ENCODE data around the gene EIF4A3. TPM values are rescaled to one million over a fixed set of nuclear protein-coding genes. Genes with fewer than 3 reads are reported as not detected.

EIF4A3 gene
- total RNA-seq, 3 donors from 2014 or later (not counting 1 experiment from before 2014, with no cell fraction given): 86.2 to 88.6 (median 88.0) TPM

GRCh38 chr17:80166446-80166845 lies 19.5 kb upstream of the EIF4A3 start:
- Histone ChIP-seq H3K27me3 (ENCODE audit: control insufficient read depth, insufficient read depth, low read length) (no peaks in the 10 kb centered on the region), H3K36me3 (ENCODE audit: control insufficient read depth, insufficient read depth, low read length) (no peaks in the 10 kb centered on the region), H3K4me1 (ENCODE audit: control insufficient read depth, insufficient read depth, low read length) (no peaks in the 10 kb centered on the region), H3K27ac (ENCODE audit: low read length) (no peak overlapping the region), H3K9me3 (ENCODE audit: control insufficient read depth, insufficient read depth, low read length) (no peaks in the 10 kb centered on the region), H3K4me3 (ENCODE audit: low read length) (no peak overlapping the region)
- TF ChIP-seq, protein P1, sequence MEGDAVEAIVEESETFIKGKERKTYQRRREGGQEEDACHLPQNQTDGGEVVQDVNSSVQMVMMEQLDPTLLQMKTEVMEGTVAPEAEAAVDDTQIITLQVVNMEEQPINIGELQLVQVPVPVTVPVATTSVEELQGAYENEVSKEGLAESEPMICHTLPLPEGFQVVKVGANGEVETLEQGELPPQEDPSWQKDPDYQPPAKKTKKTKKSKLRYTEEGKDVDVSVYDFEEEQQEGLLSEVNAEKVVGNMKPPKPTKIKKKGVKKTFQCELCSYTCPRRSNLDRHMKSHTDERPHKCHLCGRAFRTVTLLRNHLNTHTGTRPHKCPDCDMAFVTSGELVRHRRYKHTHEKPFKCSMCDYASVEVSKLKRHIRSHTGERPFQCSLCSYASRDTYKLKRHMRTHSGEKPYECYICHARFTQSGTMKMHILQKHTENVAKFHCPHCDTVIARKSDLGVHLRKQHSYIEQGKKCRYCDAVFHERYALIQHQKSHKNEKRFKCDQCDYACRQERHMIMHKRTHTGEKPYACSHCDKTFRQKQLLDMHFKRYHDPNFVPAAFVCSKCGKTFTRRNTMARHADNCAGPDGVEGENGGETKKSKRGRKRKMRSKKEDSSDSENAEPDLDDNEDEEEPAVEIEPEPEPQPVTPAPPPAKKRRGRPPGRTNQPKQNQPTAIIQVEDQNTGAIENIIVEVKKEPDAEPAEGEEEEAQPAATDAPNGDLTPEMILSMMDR (IDR thresholded peaks at IDR 0.05): no peak
- no peaks in the 10 kb centered on the region for H3K4me1 Mint-ChIP-seq
- ATAC-seq: no peak
- H3K27ac Mint-ChIP-seq: no peak overlapping the region
- H3K36me3 Mint-ChIP-seq: no peaks in the 10 kb centered on the region
- 76% methylated on average over 6 of the region's 6 CpGs for WGBS (ENCODE audit: insufficient coverage)
- no peaks in the 10 kb centered on the region for H3K9me3 Mint-ChIP-seq
- H3K27me3 Mint-ChIP-seq (ENCODE audit: low read depth in 2 of 2): peaks cover 0 to 3% of the 10 kb centered on the region in 2 donors
- intact Hi-C loops (cut with micrococcal nuclease): no loop called here
- no peak for DNase-seq
- no peak overlapping the region for H3K4me3 Mint-ChIP-seq

DNA sequence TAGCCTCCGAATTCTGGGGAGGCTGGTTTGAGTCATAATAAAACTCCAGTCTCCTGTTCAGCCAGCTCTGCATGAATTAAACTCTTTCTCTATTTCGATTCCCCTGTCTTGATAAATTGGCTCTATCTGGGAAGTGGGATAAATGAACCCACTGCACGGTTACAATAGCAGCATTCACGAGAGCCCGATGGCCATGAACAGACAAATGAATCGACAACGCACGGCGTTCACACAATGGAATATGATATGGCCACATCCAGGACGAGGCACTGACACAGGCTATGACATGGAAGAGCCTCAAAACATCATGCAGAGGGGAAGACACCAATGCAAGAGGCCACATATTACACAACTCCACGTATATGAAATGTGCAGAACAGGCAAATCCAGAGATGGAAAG lies 17.3 kb upstream of the EIF4A3 start:
- TF ChIP-seq, protein P1 (IDR thresholded peaks at IDR 0.05): no peak
- H3K9me3 ChIP-seq (ENCODE audit: control insufficient read depth, insufficient read depth, low read length): no peaks in the 10 kb centered on the region
- WGBS (ENCODE audit: insufficient coverage): 87% methylated on average over 11 of the region's 11 CpGs
- H3K4me3 ChIP-seq (ENCODE audit: low read length): no peak overlapping the region
- H3K4me1 Mint-ChIP-seq: peaks cover 8 to 9% of the 10 kb centered on the region in 2 donors
- intact Hi-C loops (cut with micrococcal nuclease): no loop called here
- ATAC-seq (no peak), DNase-seq (no peak)
- peaks cover 8 to 9% of the 10 kb centered on the region in 2 donors for H3K27me3 Mint-ChIP-seq (ENCODE audit: low read depth in 2 of 2)
- H3K27ac ChIP-seq (ENCODE audit: low read length): no peak overlapping the region
- no peaks in the 10 kb centered on the region for H3K36me3 ChIP-seq (ENCODE audit: control insufficient read depth, insufficient read depth, low read length)
- no peaks in the 10 kb centered on the region for H3K9me3 Mint-ChIP-seq
- H3K27ac Mint-ChIP-seq: no peak overlapping the region
- H3K36me3 Mint-ChIP-seq: no peaks in the 10 kb centered on the region
- H3K4me1 ChIP-seq (ENCODE audit: control insufficient read depth, insufficient read depth, low read length): no peaks in the 10 kb centered on the region
- H3K4me3 Mint-ChIP-seq: no peak overlapping the region
- no peaks in the 10 kb centered on the region for H3K27me3 ChIP-seq (ENCODE audit: control insufficient read depth, insufficient read depth, low read length)

- Mint-ChIP-seq H3K4me1 (peaks cover 8 to 9% of the 10 kb centered on the region in 2 donors), H3K27ac (no peak overlapping the region), H3K9me3 (no peaks in the 10 kb centered on the region), H3K27me3 (ENCODE audit: low read depth in 2 of 2) (peaks cover 8 to 13% of the 10 kb centered on the region in 2 donors), H3K36me3 (no peaks in the 10 kb centered on the region), H3K4me3 (no peak overlapping the region)
- H3K36me3 ChIP-seq (ENCODE audit: control insufficient read depth, insufficient read depth, low read length): no peaks in the 10 kb centered on the region
- ATAC-seq (no peak), DNase-seq (no peak)
- no peak overlapping the region for H3K27ac ChIP-seq (ENCODE audit: low read length)
- 80% methylated on average over 1 of the region's 4 CpGs for WGBS (ENCODE audit: insufficient coverage)
- no peaks in the 10 kb centered on the region for H3K27me3 ChIP-seq (ENCODE audit: control insufficient read depth, insufficient read depth, low read length)
- TF ChIP-seq, protein P1 (IDR thresholded peaks at IDR 0.05): no peak
- no peaks in the 10 kb centered on the region for H3K4me1 ChIP-seq (ENCODE audit: control insufficient read depth, insufficient read depth, low read length)
- intact Hi-C loops (cut with micrococcal nuclease): no loop called here
- no peaks in the 10 kb centered on the region for H3K9me3 ChIP-seq (ENCODE audit: control insufficient read depth, insufficient read depth, low read length)
- H3K4me3 ChIP-seq (ENCODE audit: low read length): no peak overlapping the region
Observed at GRCh38 chr17:80163336-80163735, 16.4 kb upstream of the EIF4A3 start.

DNA sequence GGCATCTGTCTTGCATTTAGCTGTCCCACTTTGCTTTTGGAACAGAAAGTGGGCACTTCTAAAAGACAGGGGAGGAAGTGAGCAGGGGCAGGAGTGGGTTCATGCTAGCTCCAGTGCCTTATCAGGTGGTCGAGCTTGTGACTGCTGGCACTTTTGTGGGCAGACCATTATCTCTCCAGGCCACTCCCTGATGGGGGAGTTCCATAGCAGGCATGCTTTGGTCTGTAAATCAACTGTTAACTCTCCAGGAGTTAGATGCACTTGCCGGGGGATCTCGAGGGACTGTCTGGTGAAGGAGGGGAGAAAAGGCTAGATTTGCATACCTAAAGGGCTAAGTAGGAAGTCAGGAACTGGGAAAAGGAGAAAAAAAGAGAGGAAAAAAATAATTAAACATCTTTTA lies 13.6 kb upstream of the EIF4A3 start:
- Mint-ChIP-seq H3K4me3 (no peak overlapping the region), H3K9me3 (peaks cover 2 to 3% of the 10 kb centered on the region in 2 donors), H3K27ac (no peak overlapping the region), H3K27me3 (ENCODE audit: low read depth in 2 of 2) (peaks cover 8 to 13% of the 10 kb centered on the region in 2 donors), H3K4me1 (peaks cover 8 to 9% of the 10 kb centered on the region in 2 donors), H3K36me3 (peaks cover 7% of the 10 kb centered on the region)
- Histone ChIP-seq H3K27ac (ENCODE audit: low read length) (no peak overlapping the region), H3K9me3 (ENCODE audit: control insufficient read depth, insufficient read depth, low read length) (peaks cover 6% of the 10 kb centered on the region), H3K36me3 (ENCODE audit: control insufficient read depth, insufficient read depth, low read length) (no peaks in the 10 kb centered on the region), H3K4me3 (ENCODE audit: low read length) (no peak overlapping the region), H3K4me1 (ENCODE audit: control insufficient read depth, insufficient read depth, low read length) (no peaks in the 10 kb centered on the region), H3K27me3 (ENCODE audit: control insufficient read depth, insufficient read depth, low read length) (no peaks in the 10 kb centered on the region)
- TF ChIP-seq, protein P1 (IDR thresholded peaks at IDR 0.05): no peak
- DNase-seq (no peak), ATAC-seq (peak in 1 of 3 donors; percentile 53)
- WGBS (ENCODE audit: insufficient coverage): 24% methylated on average over 3 of the region's 3 CpGs
- intact Hi-C loops (cut with micrococcal nuclease): no loop called here
